Aorta (tissue), 5 donors: Measurements from ENCODE around the gene TLE7. TPM values are rescaled to one million over a fixed set of nuclear protein-coding genes. Genes with fewer than 3 reads are reported as not detected.

Source experiments
- ATAC-seq: fragments of 200-7000 bp; cut with Tn5 transposase; one replicate; pipeline ENCODE4 v1.9.1; 2022; ENCODE audit warnings: moderate library complexity; ENCODE audit not compliant: low FRiP score
- DNase-seq, 2 donors: peaks; one replicate each; pipeline ENCODE4 v3.0.0-alpha.2; 2020
- H3K27ac ChIP-seq, 2 donors: one replicate each; pipeline ENCODE4 v1.5.1; 2013; ENCODE audit warnings: low read length in 2 of 2, mild to moderate bottlenecking in 2 of 2, moderate library complexity in 2 of 2, control low read depth in 1 of 2, inconsistent platforms in 1 of 2, low read depth in 1 of 2
- H3K27me3 ChIP-seq, 2 donors: one replicate each; pipeline ENCODE4 v1.6.1; 2013; ENCODE audit warnings: control low read depth in 1 of 2, low read length in 1 of 2, mild to moderate bottlenecking in 1 of 2, moderate library complexity in 1 of 2; ENCODE audit not compliant: insufficient read depth in 2 of 2, control insufficient read depth in 1 of 2
- H3K36me3 ChIP-seq, 2 donors: one replicate each; pipeline ENCODE4 v1.6.1; 2013; ENCODE audit warnings: control low read depth in 1 of 2, low read length in 1 of 2, mild to moderate bottlenecking in 1 of 2; ENCODE audit not compliant: insufficient read depth in 2 of 2, control insufficient read depth in 1 of 2
- H3K4me1 ChIP-seq, 2 donors: one replicate each; pipeline ENCODE4 v1.6.1; 2013; ENCODE audit warnings: low read length in 2 of 2, control low read depth in 1 of 2, mild to moderate bottlenecking in 1 of 2, moderate library complexity in 1 of 2; ENCODE audit not compliant: insufficient read depth in 2 of 2, control insufficient read depth in 1 of 2
- H3K4me3 ChIP-seq, 2 donors: one replicate each; pipeline ENCODE4 v1.5.1; 2013; ENCODE audit warnings: low read length in 2 of 2, control low read depth in 1 of 2, mild to moderate bottlenecking in 1 of 2
- H3K9me3 ChIP-seq: one replicate; pipeline ENCODE4 v1.6.1; 2013; ENCODE audit warnings: mild to moderate bottlenecking, low read length; ENCODE audit not compliant: control insufficient read depth
- WGBS, 2 donors: extraction: QIAGEN DNeasy Blood & Tissue Kit; methylation state at CpG; one replicate each; pipeline ENCODE4 v1.1.7; 2013; 5-methylcytosine and 5-hydroxymethylcytosine counted together
- intact Hi-C, 2 donors: fragments of 100-400 bp; cut with DNase I; formaldehyde crosslinking; loops; one replicate each; pipeline versions ENCODE4 v1.14.2 to v1.15.0; 2022
- polyA plus RNA-seq, 2 donors: library from polyadenylated mRNA; stranded (reverse); fragments of 200-250 nt; gene quantifications; one replicate each; pipeline ENCODE4 v1.2.3, GENCODE V29; 2013
- total RNA-seq, 2 donors: library from RNA; stranded (reverse); fragmentation: NEBNext Ultra II Directional; extraction: Animal tissue kit (Norgen Biotek cat#: 25700); gene quantifications; one replicate each; pipeline ENCODE4 v1.2.1, GENCODE V29; 2021
- donor health status: healthy with polysubstance abuse.
- donor health status: Bipolar disorder and iron deficiency.
- donor health status: DM: no; HTN: no; CAD: no.
- donor health status: DM: no; HTN: no; CAD: no.
- donor health status: DM: yes; HTN: yes; CAD: no.

TLE7 gene
- total and polyA plus RNA-seq, 4 donors = not detected

GRCh38 chr16:71404364-71404763 is 37.5 kb downstream of the TLE7 start:
- 76 to 78% methylated on average over 4 of the region's 4 CpGs for WGBS, 2 donors
- Histone ChIP-seq H3K9me3 (peaks cover 1% of the 10 kb centered on the region), H3K4me3 (no peak overlapping the region), H3K27ac (no peak overlapping the region), H3K36me3 (no peaks in the 10 kb centered on the region), H3K27me3 (no peaks in the 10 kb centered on the region), H3K4me1 (no peaks in the 10 kb centered on the region)
- intact Hi-C loops = no loop called here
- DNase-seq (no peak), ATAC-seq (no peak)

- Histone ChIP-seq H3K4me3 (no peak overlapping the region), H3K27ac (no peak overlapping the region), H3K27me3 (no peaks in the 10 kb centered on the region), H3K4me1 (no peaks in the 10 kb centered on the region), H3K36me3 (no peaks in the 10 kb centered on the region), H3K9me3 (peaks cover 1% of the 10 kb centered on the region)
- intact Hi-C loops = no loop called here
- ATAC-seq (no peak), DNase-seq (no peak)
- 80 to 82% methylated on average over 11 of the region's 11 CpGs for WGBS, 2 donors
Measured at GRCh38 chr16:71402674-71403073, 39.2 kb downstream of the TLE7 start.

- no peak for ATAC-seq
- 51 to 52% methylated on average over 6 of the region's 6 CpGs for WGBS, 2 donors
Measured at GRCh38 chr16:71402007-71402406, 39.8 kb downstream of the TLE7 start.

GRCh38 chr16:71399801-71400563 is 41.9 kb downstream of the TLE7 start:
- no peaks in the 10 kb centered on the region for H3K27me3 ChIP-seq
- no peak for ATAC-seq
- peaks cover 1% of the 10 kb centered on the region for H3K9me3 ChIP-seq
- H3K36me3 ChIP-seq = no peaks in the 10 kb centered on the region
- whole genome bisulfite sequencing, 2 donors = 77 to 87% methylated on average over 11 of the region's 11 CpGs
- intact Hi-C loops = no loop called here
- DNase-seq = no peak
- H3K27ac ChIP-seq = no peak overlapping the region
- H3K4me1 ChIP-seq = no peaks in the 10 kb centered on the region
- no peak overlapping the region for H3K4me3 ChIP-seq

More at GRCh38 chr16:71402007-71402406, 39.8 kb downstream of the TLE7 start:
- Histone ChIP-seq H3K4me1 (no peaks in the 10 kb centered on the region), H3K27ac (no peak overlapping the region), H3K27me3 (no peaks in the 10 kb centered on the region), H3K36me3 (no peaks in the 10 kb centered on the region), H3K9me3 (peaks cover 1% of the 10 kb centered on the region), H3K4me3 (no peak overlapping the region)
- no peak for DNase-seq
- intact Hi-C loops = no loop called here

GRCh38 chr16:71396594-71396993 is 45.3 kb downstream of the TLE7 start:
- DNase-seq = no peak
- Histone ChIP-seq H3K27ac (no peak overlapping the region), H3K27me3 (no peaks in the 10 kb centered on the region), H3K4me1 (no peaks in the 10 kb centered on the region), H3K4me3 (no peak overlapping the region), H3K36me3 (no peaks in the 10 kb centered on the region), H3K9me3 (no peaks in the 10 kb centered on the region)
- intact Hi-C loops = no loop called here
- ATAC-seq = no peak
- 56 to 69% methylated on average over 10 of the region's 10 CpGs for whole genome bisulfite sequencing, 2 donors

- no peaks in the 10 kb centered on the region for H3K27me3 ChIP-seq
- H3K4me3 ChIP-seq = no peak overlapping the region
- no peaks in the 10 kb centered on the region for H3K4me1 ChIP-seq
- no peak overlapping the region for H3K27ac ChIP-seq
- no peak for DNase-seq
- no peaks in the 10 kb centered on the region for H3K9me3 ChIP-seq
- ATAC-seq = no peak
- WGBS, 2 donors = 74 to 75% methylated on average over 7 of the region's 7 CpGs
- no peaks in the 10 kb centered on the region for H3K36me3 ChIP-seq
- intact Hi-C loops = no loop called here
Measured at GRCh38 chr16:71389330-71389729, 52.5 kb downstream of the TLE7 start.

- Histone ChIP-seq H3K27ac (no peak overlapping the region), H3K36me3 (no peaks in the 10 kb centered on the region), H3K4me1 (no peaks in the 10 kb centered on the region), H3K4me3 (no peak overlapping the region), H3K27me3 (no peaks in the 10 kb centered on the region), H3K9me3 (no peaks in the 10 kb centered on the region)
- DNase-seq (no peak), ATAC-seq (no peak)
- WGBS, 2 donors = 14 to 21% methylated on average over 9 of the region's 9 CpGs
- intact Hi-C loops = no loop called here
Measured at GRCh38 chr16:71387045-71387871, 54.6 kb downstream of the TLE7 start.

- intact Hi-C loops = no loop called here
- no peaks in the 10 kb centered on the region for H3K27me3 ChIP-seq
- H3K27ac ChIP-seq = no peak overlapping the region
- H3K9me3 ChIP-seq = no peaks in the 10 kb centered on the region
- ATAC-seq = no peak
- no peaks in the 10 kb centered on the region for H3K36me3 ChIP-seq
- DNase-seq = no peak
- no peaks in the 10 kb centered on the region for H3K4me1 ChIP-seq
- no peak overlapping the region for H3K4me3 ChIP-seq
- 60 to 68% methylated on average over 10 of the region's 10 CpGs for WGBS, 2 donors
Measured at GRCh38 chr16:71384073-71384724, 57.7 kb downstream of the TLE7 start.
